ENCODE measurements around the gene VPS8.

Gene VPS8

GRCh38 chr3:184832903-184833302 is 20.9 kb downstream of the VPS8 start:
- H3K36me3 ChIP-seq (ENCODE audit: insufficient read depth, low read length), result peaks cover 80% of the 10 kb centered on the region
- no peaks in the 10 kb centered on the region for H3K79me2 ChIP-seq (ENCODE audit: insufficient read depth, low read length)
- TF ChIP-seq EZH2 (IDR thresholded peaks at IDR 0.05; ENCODE audit: borderline replicate concordance, low read length) (no peak), CTCF (IDR thresholded peaks at IDR 0.05; ENCODE audit: low read length) (no peak)
- H3K27ac ChIP-seq (ENCODE audit: low read depth, low read length, poor library complexity, severe bottlenecking), result no peak overlapping the region
- no peak overlapping the region for H2AFZ ChIP-seq (ENCODE audit: low read length)
- no peak overlapping the region for H3K4me3 ChIP-seq (ENCODE audit: low read depth, low read length, poor library complexity, severe bottlenecking)
- no peaks in the 10 kb centered on the region for H3K27me3 ChIP-seq (ENCODE audit: insufficient read depth, low read length)
- H3F3A ChIP-seq (ENCODE audit: insufficient read depth, low read length), result no peaks in the 10 kb centered on the region
- H3K4me2 ChIP-seq (ENCODE audit: low read length), result no peak overlapping the region
- H3K9me2 ChIP-seq (ENCODE audit: low read depth, low read length), result no peaks in the 10 kb centered on the region
- H4K20me1 ChIP-seq (ENCODE audit: insufficient read depth, low read length), result no peaks in the 10 kb centered on the region
- no peaks in the 10 kb centered on the region for H3K9me3 ChIP-seq (ENCODE audit: low read length)
- peaks cover 5% of the 10 kb centered on the region for H3K4me1 ChIP-seq (ENCODE audit: insufficient read depth, low read length, severe bottlenecking)
- no peak overlapping the region for H3K9ac ChIP-seq (ENCODE audit: low read length)

- H3K9ac ChIP-seq (ENCODE audit: low read length), result no peak overlapping the region
- no peak overlapping the region for H2AFZ ChIP-seq (ENCODE audit: low read length)
- H3K9me3 ChIP-seq (ENCODE audit: low read length), result no peaks in the 10 kb centered on the region
- peaks cover 70% of the 10 kb centered on the region for H3K36me3 ChIP-seq (ENCODE audit: insufficient read depth, low read length)
- no peaks in the 10 kb centered on the region for H4K20me1 ChIP-seq (ENCODE audit: insufficient read depth, low read length)
- no peaks in the 10 kb centered on the region for H3F3A ChIP-seq (ENCODE audit: insufficient read depth, low read length)
- H3K4me3 ChIP-seq (ENCODE audit: low read depth, low read length, poor library complexity, severe bottlenecking), result no peak overlapping the region
- no peaks in the 10 kb centered on the region for H3K79me2 ChIP-seq (ENCODE audit: insufficient read depth, low read length)
- no peak for TF ChIP-seq CTCF (IDR thresholded peaks at IDR 0.05; ENCODE audit: low read length)
- no peak for TF ChIP-seq EZH2 (IDR thresholded peaks at IDR 0.05; ENCODE audit: borderline replicate concordance, low read length)
- no peak overlapping the region for H3K27ac ChIP-seq (ENCODE audit: low read depth, low read length, poor library complexity, severe bottlenecking)
- no peaks in the 10 kb centered on the region for H3K27me3 ChIP-seq (ENCODE audit: insufficient read depth, low read length)
- H3K4me1 ChIP-seq (ENCODE audit: insufficient read depth, low read length, severe bottlenecking), result peaks cover 5% of the 10 kb centered on the region
- H3K4me2 ChIP-seq (ENCODE audit: low read length), result no peak overlapping the region
- H3K9me2 ChIP-seq (ENCODE audit: low read depth, low read length), result no peaks in the 10 kb centered on the region
Observed at GRCh38 chr3:184836090-184836822, 24.3 kb downstream of the VPS8 start.

GRCh38 chr3:184842433-184842832 is 30.5 kb downstream of the VPS8 start:
- Histone ChIP-seq H3F3A (ENCODE audit: insufficient read depth, low read length) (no peaks in the 10 kb centered on the region), H3K9me3 (ENCODE audit: low read length) (no peaks in the 10 kb centered on the region), H3K4me2 (ENCODE audit: low read length) (no peak overlapping the region), H3K4me1 (ENCODE audit: insufficient read depth, low read length, severe bottlenecking) (no peaks in the 10 kb centered on the region), H3K79me2 (ENCODE audit: insufficient read depth, low read length) (no peaks in the 10 kb centered on the region), H3K27ac (ENCODE audit: low read depth, low read length, poor library complexity, severe bottlenecking) (no peak overlapping the region), H2AFZ (ENCODE audit: low read length) (no peak overlapping the region), H3K9ac (ENCODE audit: low read length) (no peak overlapping the region), H3K36me3 (ENCODE audit: insufficient read depth, low read length) (peaks cover 20% of the 10 kb centered on the region; the same call in 1 of the 2 replicates), H4K20me1 (ENCODE audit: insufficient read depth, low read length) (no peaks in the 10 kb centered on the region), H3K9me2 (ENCODE audit: low read depth, low read length) (no peaks in the 10 kb centered on the region), H3K27me3 (ENCODE audit: insufficient read depth, low read length) (no peaks in the 10 kb centered on the region), H3K4me3 (ENCODE audit: low read depth, low read length, poor library complexity, severe bottlenecking) (no peak overlapping the region)
- no peak for TF ChIP-seq EZH2 (IDR thresholded peaks at IDR 0.05; ENCODE audit: borderline replicate concordance, low read length)
- TF ChIP-seq CTCF (IDR thresholded peaks at IDR 0.05; ENCODE audit: low read length), result no peak

Measured in OCI-LY1 (cell line).